Parathyroid adenoma (tissue), 2 donors: ENCODE data around the gene MAD1L1.

Experiments used
- H2AFZ ChIP-seq: fragments of 300-600 bp; sonication (generic); one replicate; pipeline ENCODE4 v1.7.0; 2017; ENCODE audit warnings: antibody characterized with exemption, mild to moderate bottlenecking
- H3K27ac ChIP-seq: fragments of 300-600 bp; sonication (generic); one replicate; pipeline ENCODE4 v1.7.0; 2017
- H3K27me3 ChIP-seq: fragments of 300-600 bp; sonication (generic); one replicate; pipeline ENCODE4 v1.7.0; 2017; ENCODE audit warnings: low read length; ENCODE audit not compliant: control insufficient read depth, insufficient read depth
- H3K36me3 ChIP-seq: fragments of 300-600 bp; sonication (generic); one replicate; pipeline ENCODE4 v1.7.0; 2017; ENCODE audit warnings: low read length; ENCODE audit not compliant: control insufficient read depth, insufficient read depth
- H3K4me1 ChIP-seq: fragments of 300-600 bp; sonication (generic); one replicate; pipeline ENCODE4 v1.7.0; 2017; ENCODE audit warnings: control low read depth
- H3K4me2 ChIP-seq: fragments of 300-600 bp; sonication (generic); one replicate; pipeline ENCODE4 v1.7.0; 2017; ENCODE audit warnings: low read length
- H3K4me3 ChIP-seq: fragments of 300-600 bp; sonication (generic); one replicate; pipeline ENCODE4 v1.7.0; 2017; ENCODE audit warnings: low read depth, low read length
- H3K79me2 ChIP-seq: fragments of 300-600 bp; sonication (generic); one replicate; pipeline ENCODE4 v1.7.0; 2017; ENCODE audit warnings: control low read depth
- H3K9ac ChIP-seq: fragments of 300-600 bp; sonication (generic); one replicate; pipeline ENCODE4 v1.7.0; 2017; ENCODE audit warnings: mild to moderate bottlenecking
- H3K9me3 ChIP-seq: fragments of 300-600 bp; sonication (generic); one replicate; pipeline ENCODE4 v1.7.0; 2017; ENCODE audit warnings: low read length; ENCODE audit not compliant: control insufficient read depth
- CTCF ChIP-seq: fragments of 300-600 bp; sonication (generic); IDR thresholded peaks from one replicate; pipeline ENCODE4 v1.7.0; 2017; ENCODE audit warnings: antibody characterized with exemption, mild to moderate bottlenecking
- donor health status: primary hyperparathyroidism.

The MAD1L1 gene

GRCh38 chr7:1848911-1849311 lies 383.8 kb downstream of the MAD1L1 start:
- H3K4me1 ChIP-seq, result no peaks in the 10 kb centered on the region
- no peak overlapping the region for H3K4me3 ChIP-seq
- H3K36me3 ChIP-seq, result no peaks in the 10 kb centered on the region

GRCh38 chr7:1848013-1848640 lies 384.6 kb downstream of the MAD1L1 start:
- H3K27me3 ChIP-seq, result no peaks in the 10 kb centered on the region
- no peak overlapping the region for H2AFZ ChIP-seq
- H3K4me3 ChIP-seq, result no peak overlapping the region
- H3K4me1 ChIP-seq, result no peaks in the 10 kb centered on the region
- no peaks in the 10 kb centered on the region for H3K9me3 ChIP-seq
- H3K79me2 ChIP-seq, result no peaks in the 10 kb centered on the region
- H3K27ac ChIP-seq, result no peak overlapping the region
- no peaks in the 10 kb centered on the region for H3K36me3 ChIP-seq
- TF ChIP-seq CTCF, result no peak
- no peak overlapping the region for H3K4me2 ChIP-seq
- no peak overlapping the region for H3K9ac ChIP-seq

More at GRCh38 chr7:1848911-1849311, 383.8 kb downstream of the MAD1L1 start:
- H3K27ac ChIP-seq, result no peak overlapping the region
- no peaks in the 10 kb centered on the region for H3K9me3 ChIP-seq
- no peak overlapping the region for H3K4me2 ChIP-seq
- no peaks in the 10 kb centered on the region for H3K79me2 ChIP-seq
- H2AFZ ChIP-seq, result no peak overlapping the region
- no peak for TF ChIP-seq CTCF
- no peak overlapping the region for H3K9ac ChIP-seq
- no peaks in the 10 kb centered on the region for H3K27me3 ChIP-seq

GRCh38 chr7:1847260-1848001 lies 385.3 kb downstream of the MAD1L1 start:
- H2AFZ ChIP-seq, result no peak overlapping the region
- H3K27me3 ChIP-seq, result no peaks in the 10 kb centered on the region
- H3K4me2 ChIP-seq, result no peak overlapping the region
- no peaks in the 10 kb centered on the region for H3K9me3 ChIP-seq
- no peaks in the 10 kb centered on the region for H3K4me1 ChIP-seq
- H3K27ac ChIP-seq, result no peak overlapping the region
- no peak overlapping the region for H3K9ac ChIP-seq
- H3K79me2 ChIP-seq, result no peaks in the 10 kb centered on the region
- H3K4me3 ChIP-seq, result no peak overlapping the region
- no peak for TF ChIP-seq CTCF
- no peaks in the 10 kb centered on the region for H3K36me3 ChIP-seq

GRCh38 chr7:1846331-1847065 lies 386.2 kb downstream of the MAD1L1 start:
- no peaks in the 10 kb centered on the region for H3K27me3 ChIP-seq
- TF ChIP-seq CTCF, result no peak
- H2AFZ ChIP-seq, result no peak overlapping the region
- no peak overlapping the region for H3K4me3 ChIP-seq
- no peak overlapping the region for H3K4me2 ChIP-seq
- no peaks in the 10 kb centered on the region for H3K79me2 ChIP-seq
- H3K4me1 ChIP-seq, result no peaks in the 10 kb centered on the region
- no peak overlapping the region for H3K9ac ChIP-seq
- H3K9me3 ChIP-seq, result no peaks in the 10 kb centered on the region
- H3K27ac ChIP-seq, result no peak overlapping the region
- H3K36me3 ChIP-seq, result no peaks in the 10 kb centered on the region
